Upper lobe of left lung (tissue), 4 donors: ENCODE data around the gene CHI3L1.

Source experiments
- EP300 ChIP-seq, 4 donors: sonication (generic); formaldehyde crosslinking; IDR thresholded peaks; one replicate each; pipeline ENCODE4 v1.5.1; 2017; ENCODE audit warnings: antibody characterized with exemption in 4 of 4, control low read depth in 2 of 4
- POLR2A ChIP-seq, 4 donors: fragments of 450-650 bp; IDR thresholded peaks; one replicate each; pipeline ENCODE4 v1.5.1; 2016 to 2017; ENCODE audit warnings: antibody characterized with exemption in 4 of 4, mild to moderate bottlenecking in 2 of 4
- POLR2AphosphoS5 ChIP-seq, 2 donors: sonication (generic); formaldehyde crosslinking; IDR thresholded peaks; one replicate each; pipeline ENCODE4 v1.5.1; 2017; ENCODE audit warnings: antibody characterized with exemption in 2 of 2
- TF ChIP-seq, protein P1 (sequence below), 6 experiments: fragments of 450-650 bp in 4 of 6; fragments of 200-600 bp in 2 of 6; sonication (generic) in 2 of 6; IDR thresholded peaks; one replicate each; pipeline ENCODE4 v1.5.1; 2016 to 2019; ENCODE audit warnings: antibody characterized with exemption in 6 of 6

GRCh38 chr1:203186091-203186445 lies 436 bp downstream of the CHI3L1 start:
- TF ChIP-seq, protein P1, sequence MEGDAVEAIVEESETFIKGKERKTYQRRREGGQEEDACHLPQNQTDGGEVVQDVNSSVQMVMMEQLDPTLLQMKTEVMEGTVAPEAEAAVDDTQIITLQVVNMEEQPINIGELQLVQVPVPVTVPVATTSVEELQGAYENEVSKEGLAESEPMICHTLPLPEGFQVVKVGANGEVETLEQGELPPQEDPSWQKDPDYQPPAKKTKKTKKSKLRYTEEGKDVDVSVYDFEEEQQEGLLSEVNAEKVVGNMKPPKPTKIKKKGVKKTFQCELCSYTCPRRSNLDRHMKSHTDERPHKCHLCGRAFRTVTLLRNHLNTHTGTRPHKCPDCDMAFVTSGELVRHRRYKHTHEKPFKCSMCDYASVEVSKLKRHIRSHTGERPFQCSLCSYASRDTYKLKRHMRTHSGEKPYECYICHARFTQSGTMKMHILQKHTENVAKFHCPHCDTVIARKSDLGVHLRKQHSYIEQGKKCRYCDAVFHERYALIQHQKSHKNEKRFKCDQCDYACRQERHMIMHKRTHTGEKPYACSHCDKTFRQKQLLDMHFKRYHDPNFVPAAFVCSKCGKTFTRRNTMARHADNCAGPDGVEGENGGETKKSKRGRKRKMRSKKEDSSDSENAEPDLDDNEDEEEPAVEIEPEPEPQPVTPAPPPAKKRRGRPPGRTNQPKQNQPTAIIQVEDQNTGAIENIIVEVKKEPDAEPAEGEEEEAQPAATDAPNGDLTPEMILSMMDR (IDR thresholded peaks at IDR 0.05), result no peak
- TF ChIP-seq POLR2A (IDR thresholded peaks at IDR 0.05), result no peak
- no peak for TF ChIP-seq EP300 (IDR thresholded peaks at IDR 0.05)
- TF ChIP-seq POLR2AphosphoS5 (IDR thresholded peaks at IDR 0.05), result no peak
